K562 (cell line): Measurements from ENCODE around the gene HGS. TPM values are rescaled to one million over a fixed set of nuclear protein-coding genes. Genes with fewer than 3 reads are reported as not detected.

Experiments used
- EHMT2 ChIP-seq: fragments of 450-650 bp; IDR thresholded peaks from 2 replicates; pipeline ENCODE4 v1.6.1; 2018; ENCODE audit warnings: antibody characterized with exemption
- GATAD2A ChIP-seq: fragments of 450-650 bp; IDR thresholded peaks from 2 replicates; pipeline ENCODE4 v1.6.1; 2017
- HDAC1 ChIP-seq, 2 experiments: fragments of 450-650 bp; IDR thresholded peaks; 2 replicates each; pipeline ENCODE4 v1.6.1; 2016 to 2017; ENCODE audit warnings: inconsistent platforms in 1 of 2, mild to moderate bottlenecking in 1 of 2, moderate library complexity in 1 of 2
- HLTF ChIP-seq: fragments of 450-650 bp; IDR thresholded peaks from 2 replicates; pipeline ENCODE4 v1.6.1; 2016
- KAT8 ChIP-seq: fragments of 450-650 bp; IDR thresholded peaks from 2 replicates; pipeline ENCODE4 v1.6.1; 2016; ENCODE audit warnings: low read depth, mild to moderate bottlenecking
- MEF2A ChIP-seq: IDR thresholded peaks from 2 replicates; pipeline ENCODE4 v1.6.1; 2011; ENCODE audit warnings: low read depth, mild to moderate bottlenecking, low read length, moderate library complexity; ENCODE audit not compliant: control insufficient read depth
- SAFB ChIP-seq: fragments of 200-400 bp; formaldehyde crosslinking; IDR thresholded peaks from 2 replicates; pipeline ENCODE4 v1.6.1; 2017; ENCODE audit warnings: low read depth, low read length, borderline replicate concordance
- SNRNP70 ChIP-seq: fragments of 200-400 bp; formaldehyde crosslinking; optimal IDR thresholded peaks from 2 replicates; pipeline ENCODE3; 2017; ENCODE audit warnings: low read depth, low read length
- ZBTB7A ChIP-seq: IDR thresholded peaks from 2 replicates; pipeline ENCODE4 v1.6.1; 2011; ENCODE audit warnings: low read depth, mild to moderate bottlenecking, low read length, moderate library complexity, borderline replicate concordance; ENCODE audit not compliant: control insufficient read depth
- polyA plus RNA-seq, 8 experiments: library from polyadenylated mRNA; depleted of rRNA in 4 of 8; stranded (reverse) in 5 of 8; unstranded in 3 of 8; fragments of >200 nt; fragmentation: Nextera tagmentation in 2 of 8; fragmentation: Illumina TruSeq in 1 of 8; extraction: Ambion mirVana in 2 of 8; extraction: Trizol in 1 of 8; gene quantifications; 2 replicates each; pipeline versions ENCODE4 v1.2.1 to v1.2.3, GENCODE V29; 2011 to 2014; ENCODE audit warnings: inconsistent platforms in 1 of 8, missing spikeins in 1 of 8
- total RNA-seq, 7 experiments: library from RNA; depleted of rRNA in 6 of 7; stranded (reverse); fragments of >200 nt in 6 of 7; fragmentation: Illumina TruSeq in 2 of 7; extraction: Trizol in 2 of 7; gene quantifications; 2 replicates each; pipeline versions ENCODE4 v1.2.1 to v1.2.3, GENCODE V29; 2011 to 2021; ENCODE audit warnings: low replicate concordance in 1 of 7
- TF ChIP-seq, protein P1 (sequence below): fragments of 450-650 bp; IDR thresholded peaks from 2 replicates; pipeline ENCODE4 v1.6.1; 2016; ENCODE audit warnings: borderline replicate concordance
- TF ChIP-seq, protein P2 (sequence below): sonication (generic); formaldehyde crosslinking; IDR thresholded peaks from 2 replicates; pipeline ENCODE4 v1.8.1; 2023; ENCODE audit warnings: mild to moderate bottlenecking, missing genetic modification reagents
- TF ChIP-seq, protein P3 (sequence below): fragments of 250-450 bp; sonication (Bioruptor Pico); IDR thresholded peaks from 2 replicates; pipeline ENCODE4 v1.8.0; 2021; ENCODE audit warnings: mild to moderate bottlenecking, moderate library complexity
- TF ChIP-seq, protein P4 (sequence below): fragments of 250-450 bp; sonication (Bioruptor Pico); IDR thresholded peaks from 2 replicates; pipeline ENCODE4 v1.8.0; 2021; ENCODE audit warnings: borderline replicate concordance, mild to moderate bottlenecking, moderate library complexity; ENCODE audit not compliant: poor library complexity, severe bottlenecking
- TF ChIP-seq, protein P5 (sequence below), 2 experiments: fragments of 200-800 bp in 1 of 2; sonication (Bioruptor generic) in 1 of 2; sonication (generic) in 1 of 2; formaldehyde crosslinking in 1 of 2; IDR thresholded peaks in 1 of 2; conservative IDR thresholded peaks in 1 of 2; 2 replicates each; pipeline versions ENCODE4 v1.5.0 to v1.6.1; 2016 to 2020; ENCODE audit warnings: missing compliant biosample characterization in 1 of 2, missing genetic modification characterization in 1 of 2, missing genetic modification reagents in 1 of 2
- TF ChIP-seq, protein P6 (sequence below): fragments of 450-650 bp; IDR thresholded peaks from one replicate; pipeline ENCODE4 v1.6.1; 2018; ENCODE audit warnings: mild to moderate bottlenecking, moderate library complexity; ENCODE audit not compliant: partially characterized antibody
- TF ChIP-seq, protein P7 (sequence below): fragments of 250-450 bp; sonication (Bioruptor Pico); IDR thresholded peaks from 2 replicates; pipeline ENCODE4 v1.5.0; 2021

HGS gene
- total and polyA plus RNA-seq, 9 of the 15 experiments (the other 6 are each of a cell fraction or from before 2014, with no cell fraction given) = 3.9 to 176 (median 77.1) TPM

DNA sequence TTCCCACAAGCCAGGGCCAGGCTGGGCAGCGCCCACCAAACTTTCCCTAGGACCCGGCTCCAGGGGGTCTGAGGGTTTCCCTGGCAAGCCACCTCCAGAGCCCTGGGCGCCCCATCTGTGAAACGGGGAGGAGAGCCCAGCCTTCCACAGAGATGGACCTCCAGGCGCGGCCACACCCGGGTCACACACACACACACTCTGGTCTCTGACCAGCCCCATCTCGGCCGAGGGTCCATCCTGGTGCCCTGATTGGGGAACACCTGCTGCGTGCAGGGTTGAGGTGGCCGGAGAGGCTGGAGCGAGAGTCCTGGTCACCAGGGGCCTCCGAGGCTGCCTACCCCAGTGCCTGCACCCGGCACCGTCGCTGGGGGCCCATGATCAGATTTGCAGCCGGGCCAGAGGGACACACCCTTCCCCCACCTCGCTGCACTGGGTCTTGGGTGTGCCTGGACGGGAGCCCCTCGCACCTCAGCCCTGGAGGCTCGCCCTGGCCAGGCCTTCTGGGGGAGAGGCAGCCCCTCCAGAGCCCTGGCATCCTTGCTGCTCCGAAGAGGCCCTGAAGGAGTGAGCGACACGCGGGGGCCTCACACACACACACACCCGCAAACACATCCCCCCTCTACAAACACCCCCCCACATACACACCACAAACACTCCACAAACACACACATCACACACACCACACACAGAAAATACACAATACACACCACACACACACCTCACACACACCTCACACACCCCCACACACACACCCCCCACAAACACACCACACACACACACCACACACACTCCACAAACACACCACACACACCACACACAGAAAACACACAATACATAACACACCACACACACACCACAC is 58.0 kb downstream of the HGS start (continued):
- TF ChIP-seq, protein P1, sequence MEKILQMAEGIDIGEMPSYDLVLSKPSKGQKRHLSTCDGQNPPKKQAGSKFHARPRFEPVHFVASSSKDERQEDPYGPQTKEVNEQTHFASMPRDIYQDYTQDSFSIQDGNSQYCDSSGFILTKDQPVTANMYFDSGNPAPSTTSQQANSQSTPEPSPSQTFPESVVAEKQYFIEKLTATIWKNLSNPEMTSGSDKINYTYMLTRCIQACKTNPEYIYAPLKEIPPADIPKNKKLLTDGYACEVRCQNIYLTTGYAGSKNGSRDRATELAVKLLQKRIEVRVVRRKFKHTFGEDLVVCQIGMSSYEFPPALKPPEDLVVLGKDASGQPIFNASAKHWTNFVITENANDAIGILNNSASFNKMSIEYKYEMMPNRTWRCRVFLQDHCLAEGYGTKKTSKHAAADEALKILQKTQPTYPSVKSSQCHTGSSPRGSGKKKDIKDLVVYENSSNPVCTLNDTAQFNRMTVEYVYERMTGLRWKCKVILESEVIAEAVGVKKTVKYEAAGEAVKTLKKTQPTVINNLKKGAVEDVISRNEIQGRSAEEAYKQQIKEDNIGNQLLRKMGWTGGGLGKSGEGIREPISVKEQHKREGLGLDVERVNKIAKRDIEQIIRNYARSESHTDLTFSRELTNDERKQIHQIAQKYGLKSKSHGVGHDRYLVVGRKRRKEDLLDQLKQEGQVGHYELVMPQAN = peak; percentile 69
- TF ChIP-seq, protein P2, sequence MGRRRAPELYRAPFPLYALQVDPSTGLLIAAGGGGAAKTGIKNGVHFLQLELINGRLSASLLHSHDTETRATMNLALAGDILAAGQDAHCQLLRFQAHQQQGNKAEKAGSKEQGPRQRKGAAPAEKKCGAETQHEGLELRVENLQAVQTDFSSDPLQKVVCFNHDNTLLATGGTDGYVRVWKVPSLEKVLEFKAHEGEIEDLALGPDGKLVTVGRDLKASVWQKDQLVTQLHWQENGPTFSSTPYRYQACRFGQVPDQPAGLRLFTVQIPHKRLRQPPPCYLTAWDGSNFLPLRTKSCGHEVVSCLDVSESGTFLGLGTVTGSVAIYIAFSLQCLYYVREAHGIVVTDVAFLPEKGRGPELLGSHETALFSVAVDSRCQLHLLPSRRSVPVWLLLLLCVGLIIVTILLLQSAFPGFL = 0 out of 2 replicates have a peak, but pooled peaks have one; percentile 69
- TF ChIP-seq SAFB (peak; percentile 13; the same call in 1 of the 2 replicates), EHMT2 (0 out of 2 replicates have a peak, but pooled peaks have one; percentile 39), MEF2A (0 out of 2 replicates have a peak, but pooled peaks have one; percentile 13), HDAC1 (IDR thresholded peaks at IDR 0.05) (peak; percentile 23 to 69; a peak in 3 of 4 replicates), ZBTB7A (peak; percentile 76), SNRNP70 (no peak), GATAD2A (peak; percentile 50; the same call in 1 of the 2 replicates), KAT8 (no peak), HLTF (peak; percentile 53; the same call in 1 of the 2 replicates)
- TF ChIP-seq, protein P3, sequence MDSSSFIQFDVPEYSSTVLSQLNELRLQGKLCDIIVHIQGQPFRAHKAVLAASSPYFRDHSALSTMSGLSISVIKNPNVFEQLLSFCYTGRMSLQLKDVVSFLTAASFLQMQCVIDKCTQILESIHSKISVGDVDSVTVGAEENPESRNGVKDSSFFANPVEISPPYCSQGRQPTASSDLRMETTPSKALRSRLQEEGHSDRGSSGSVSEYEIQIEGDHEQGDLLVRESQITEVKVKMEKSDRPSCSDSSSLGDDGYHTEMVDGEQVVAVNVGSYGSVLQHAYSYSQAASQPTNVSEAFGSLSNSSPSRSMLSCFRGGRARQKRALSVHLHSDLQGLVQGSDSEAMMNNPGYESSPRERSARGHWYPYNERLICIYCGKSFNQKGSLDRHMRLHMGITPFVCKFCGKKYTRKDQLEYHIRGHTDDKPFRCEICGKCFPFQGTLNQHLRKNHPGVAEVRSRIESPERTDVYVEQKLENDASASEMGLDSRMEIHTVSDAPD (CRISPR knock-in tag) = no peak
- TF ChIP-seq, protein P4, sequence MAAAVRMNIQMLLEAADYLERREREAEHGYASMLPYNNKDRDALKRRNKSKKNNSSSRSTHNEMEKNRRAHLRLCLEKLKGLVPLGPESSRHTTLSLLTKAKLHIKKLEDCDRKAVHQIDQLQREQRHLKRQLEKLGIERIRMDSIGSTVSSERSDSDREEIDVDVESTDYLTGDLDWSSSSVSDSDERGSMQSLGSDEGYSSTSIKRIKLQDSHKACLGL = no peak
- TF ChIP-seq, protein P5, sequence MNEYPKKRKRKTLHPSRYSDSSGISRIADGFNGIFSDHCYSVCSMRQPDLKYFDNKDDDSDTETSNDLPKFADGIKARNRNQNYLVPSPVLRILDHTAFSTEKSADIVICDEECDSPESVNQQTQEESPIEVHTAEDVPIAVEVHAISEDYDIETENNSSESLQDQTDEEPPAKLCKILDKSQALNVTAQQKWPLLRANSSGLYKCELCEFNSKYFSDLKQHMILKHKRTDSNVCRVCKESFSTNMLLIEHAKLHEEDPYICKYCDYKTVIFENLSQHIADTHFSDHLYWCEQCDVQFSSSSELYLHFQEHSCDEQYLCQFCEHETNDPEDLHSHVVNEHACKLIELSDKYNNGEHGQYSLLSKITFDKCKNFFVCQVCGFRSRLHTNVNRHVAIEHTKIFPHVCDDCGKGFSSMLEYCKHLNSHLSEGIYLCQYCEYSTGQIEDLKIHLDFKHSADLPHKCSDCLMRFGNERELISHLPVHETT (CRISPR knock-in tag; conservative IDR thresholded peaks at IDR 0.05 in 1 of 2, IDR thresholded peaks at IDR 0.05 in 1 of 2) = no peak
- TF ChIP-seq, protein P6, sequence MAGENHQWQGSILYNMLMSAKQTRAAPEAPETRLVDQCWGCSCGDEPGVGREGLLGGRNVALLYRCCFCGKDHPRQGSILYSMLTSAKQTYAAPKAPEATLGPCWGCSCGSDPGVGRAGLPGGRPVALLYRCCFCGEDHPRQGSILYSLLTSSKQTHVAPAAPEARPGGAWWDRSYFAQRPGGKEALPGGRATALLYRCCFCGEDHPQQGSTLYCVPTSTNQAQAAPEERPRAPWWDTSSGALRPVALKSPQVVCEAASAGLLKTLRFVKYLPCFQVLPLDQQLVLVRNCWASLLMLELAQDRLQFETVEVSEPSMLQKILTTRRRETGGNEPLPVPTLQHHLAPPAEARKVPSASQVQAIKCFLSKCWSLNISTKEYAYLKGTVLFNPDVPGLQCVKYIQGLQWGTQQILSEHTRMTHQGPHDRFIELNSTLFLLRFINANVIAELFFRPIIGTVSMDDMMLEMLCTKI = no peak
- TF ChIP-seq, protein P7, sequence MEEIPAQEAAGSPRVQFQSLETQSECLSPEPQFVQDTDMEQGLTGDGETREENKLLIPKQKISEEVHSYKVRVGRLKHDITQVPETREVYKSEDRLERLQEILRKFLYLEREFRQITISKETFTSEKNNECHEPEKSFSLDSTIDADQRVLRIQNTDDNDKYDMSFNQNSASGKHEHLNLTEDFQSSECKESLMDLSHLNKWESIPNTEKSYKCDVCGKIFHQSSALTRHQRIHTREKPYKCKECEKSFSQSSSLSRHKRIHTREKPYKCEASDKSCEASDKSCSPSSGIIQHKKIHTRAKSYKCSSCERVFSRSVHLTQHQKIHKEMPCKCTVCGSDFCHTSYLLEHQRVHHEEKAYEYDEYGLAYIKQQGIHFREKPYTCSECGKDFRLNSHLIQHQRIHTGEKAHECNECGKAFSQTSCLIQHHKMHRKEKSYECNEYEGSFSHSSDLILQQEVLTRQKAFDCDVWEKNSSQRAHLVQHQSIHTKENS (CRISPR knock-in tag) = no peak
